ENCODE data around the gene ROPN1L.

DNA sequence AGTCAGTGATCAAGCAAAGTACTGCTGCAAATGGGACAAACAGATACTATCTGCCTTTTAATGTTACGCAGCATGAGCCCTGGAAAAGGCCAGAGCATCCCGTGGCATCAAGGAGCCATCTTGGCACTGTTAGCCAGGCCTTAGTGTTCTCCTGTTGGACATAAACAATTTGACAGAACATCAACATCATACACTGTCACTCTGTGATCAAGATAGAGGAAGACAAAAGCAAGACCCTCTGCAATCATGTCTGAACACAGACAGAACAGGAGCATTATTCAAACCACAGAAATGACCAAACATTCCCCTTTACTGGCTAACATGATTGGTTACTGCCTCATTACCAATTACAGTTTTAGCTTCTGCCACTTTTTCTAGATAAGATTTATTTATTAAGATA, 21.2 kb upstream of the ROPN1L start:
- TF ChIP-seq, protein P1, sequence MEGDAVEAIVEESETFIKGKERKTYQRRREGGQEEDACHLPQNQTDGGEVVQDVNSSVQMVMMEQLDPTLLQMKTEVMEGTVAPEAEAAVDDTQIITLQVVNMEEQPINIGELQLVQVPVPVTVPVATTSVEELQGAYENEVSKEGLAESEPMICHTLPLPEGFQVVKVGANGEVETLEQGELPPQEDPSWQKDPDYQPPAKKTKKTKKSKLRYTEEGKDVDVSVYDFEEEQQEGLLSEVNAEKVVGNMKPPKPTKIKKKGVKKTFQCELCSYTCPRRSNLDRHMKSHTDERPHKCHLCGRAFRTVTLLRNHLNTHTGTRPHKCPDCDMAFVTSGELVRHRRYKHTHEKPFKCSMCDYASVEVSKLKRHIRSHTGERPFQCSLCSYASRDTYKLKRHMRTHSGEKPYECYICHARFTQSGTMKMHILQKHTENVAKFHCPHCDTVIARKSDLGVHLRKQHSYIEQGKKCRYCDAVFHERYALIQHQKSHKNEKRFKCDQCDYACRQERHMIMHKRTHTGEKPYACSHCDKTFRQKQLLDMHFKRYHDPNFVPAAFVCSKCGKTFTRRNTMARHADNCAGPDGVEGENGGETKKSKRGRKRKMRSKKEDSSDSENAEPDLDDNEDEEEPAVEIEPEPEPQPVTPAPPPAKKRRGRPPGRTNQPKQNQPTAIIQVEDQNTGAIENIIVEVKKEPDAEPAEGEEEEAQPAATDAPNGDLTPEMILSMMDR (conservative IDR thresholded peaks at IDR 0.05), result no peak
- no peak for TF ChIP-seq ZFX (IDR thresholded peaks at IDR 0.05)
